Activated T-cell treated with anti-CD3 and anti-CD28 coated beads, Interleukin-2, amount 50 U/mL, for 4 hours (primary cell): ENCODE results near the gene CHMP4B. TPM values are rescaled to one million over a fixed set of nuclear protein-coding genes. Genes with fewer than 3 reads are reported as not detected.

ENCODE experiments used
- ATAC-seq, 2 donors: fragments of 200-7000 bp; cut with Tn5 transposase; one replicate each; pipeline ENCODE4 v1.10.0; 2021
- DNase-seq: peaks from one replicate; pipeline ENCODE4 v3.0.0-alpha.2; 2020
- H3K27me3 Mint-ChIP-seq: one replicate; pipeline ENCODE4 v1.8.0; 2021; ENCODE audit warnings: low read depth, mixed read lengths
- H3K36me3 Mint-ChIP-seq: one replicate; pipeline ENCODE4 v1.8.0; 2022; ENCODE audit warnings: mixed read lengths; ENCODE audit not compliant: insufficient read depth
- H3K4me1 Mint-ChIP-seq: one replicate; pipeline ENCODE4 v1.8.0; 2021; ENCODE audit warnings: low read depth, mixed read lengths
- H3K4me3 Mint-ChIP-seq: one replicate; pipeline ENCODE4 v1.8.0; 2021; ENCODE audit warnings: mild to moderate bottlenecking, moderate library complexity, mixed read lengths
- H3K9me3 Mint-ChIP-seq: one replicate; pipeline ENCODE4 v1.8.0; 2021; ENCODE audit warnings: mixed read lengths
- total RNA-seq, 3 donors: library from RNA; stranded (reverse); gene quantifications; one replicate each; pipeline ENCODE4 v1.2.1, GENCODE V29; 2021

Gene CHMP4B
- total RNA-seq, 3 donors from 2014 or later = 71.1 to 80.0 (median 71.7) TPM

GRCh38 chr20:33882481-33882880 is 71.3 kb downstream of the CHMP4B start:
- ATAC-seq (no peak), DNase-seq (no peak)
- peaks cover 9% of the 10 kb centered on the region for H3K9me3 Mint-ChIP-seq
- H3K36me3 Mint-ChIP-seq = no peaks in the 10 kb centered on the region
- no peak overlapping the region for H3K4me3 Mint-ChIP-seq
- peaks cover 3% of the 10 kb centered on the region for H3K4me1 Mint-ChIP-seq
- H3K27me3 Mint-ChIP-seq = no peaks in the 10 kb centered on the region

- H3K9me3 Mint-ChIP-seq = peaks cover 9% of the 10 kb centered on the region
- no peak overlapping the region for H3K4me3 Mint-ChIP-seq
- ATAC-seq (no peak), DNase-seq (no peak)
- H3K27me3 Mint-ChIP-seq = no peaks in the 10 kb centered on the region
- H3K4me1 Mint-ChIP-seq = peaks cover 3% of the 10 kb centered on the region
- H3K36me3 Mint-ChIP-seq = no peaks in the 10 kb centered on the region
Observed at GRCh38 chr20:33883164-33883563, 72.0 kb downstream of the CHMP4B start.

- H3K27me3 Mint-ChIP-seq = no peaks in the 10 kb centered on the region
Observed at GRCh38 chr20:33884633-33885032, 73.5 kb downstream of the CHMP4B start.

GRCh38 chr20:33889312-33889711 is 78.2 kb downstream of the CHMP4B start:
- Mint-ChIP-seq H3K4me1 (no peaks in the 10 kb centered on the region), H3K36me3 (peaks cover 4% of the 10 kb centered on the region), H3K9me3 (peaks cover 7% of the 10 kb centered on the region), H3K4me3 (no peak overlapping the region), H3K27me3 (no peaks in the 10 kb centered on the region)
- ATAC-seq = no peak
- no peak for DNase-seq

More at GRCh38 chr20:33884633-33885032, 73.5 kb downstream of the CHMP4B start:
- Mint-ChIP-seq H3K9me3 (peaks cover 4% of the 10 kb centered on the region), H3K4me3 (no peak overlapping the region), H3K4me1 (peaks cover 3% of the 10 kb centered on the region), H3K36me3 (no peaks in the 10 kb centered on the region)
- DNase-seq = no peak
- no peak for ATAC-seq

- Mint-ChIP-seq H3K36me3 (peaks cover 4% of the 10 kb centered on the region), H3K4me1 (no peaks in the 10 kb centered on the region), H3K9me3 (peaks cover 7% of the 10 kb centered on the region), H3K4me3 (no peak overlapping the region), H3K27me3 (peaks cover 2% of the 10 kb centered on the region)
- no peak for DNase-seq
- no peak for ATAC-seq
Observed at GRCh38 chr20:33890557-33890956, 79.4 kb downstream of the CHMP4B start.

- Mint-ChIP-seq H3K27me3 (peaks cover 10% of the 10 kb centered on the region), H3K4me3 (no peak overlapping the region), H3K4me1 (no peaks in the 10 kb centered on the region), H3K36me3 (peaks cover 4% of the 10 kb centered on the region), H3K9me3 (peaks cover 7% of the 10 kb centered on the region)
- DNase-seq = no peak
- no peak for ATAC-seq
Observed at GRCh38 chr20:33893314-33893713, 82.2 kb downstream of the CHMP4B start.

- DNase-seq (no peak), ATAC-seq (no peak)
- Mint-ChIP-seq H3K4me1 (no peaks in the 10 kb centered on the region), H3K4me3 (no peak overlapping the region), H3K27me3 (peaks cover 13% of the 10 kb centered on the region), H3K9me3 (peaks cover 7% of the 10 kb centered on the region), H3K36me3 (peaks cover 4% of the 10 kb centered on the region)
Observed at GRCh38 chr20:33894798-33895197, 83.7 kb downstream of the CHMP4B start.

GRCh38 chr20:33896509-33896908 is 85.4 kb downstream of the CHMP4B start:
- no peaks in the 10 kb centered on the region for H3K36me3 Mint-ChIP-seq
- H3K4me3 Mint-ChIP-seq = no peak overlapping the region
- H3K27me3 Mint-ChIP-seq = peaks cover 18% of the 10 kb centered on the region
- no peaks in the 10 kb centered on the region for H3K9me3 Mint-ChIP-seq
- DNase-seq (no peak), ATAC-seq (no peak)
- no peaks in the 10 kb centered on the region for H3K4me1 Mint-ChIP-seq

GRCh38 chr20:33897313-33897912 is 86.3 kb downstream of the CHMP4B start:
- no peaks in the 10 kb centered on the region for H3K9me3 Mint-ChIP-seq

GRCh38 chr20:33899106-33899505 is 88.0 kb downstream of the CHMP4B start:
- Mint-ChIP-seq H3K27me3 (peaks cover 18% of the 10 kb centered on the region), H3K36me3 (no peaks in the 10 kb centered on the region), H3K4me3 (no peak overlapping the region), H3K4me1 (no peaks in the 10 kb centered on the region), H3K9me3 (no peaks in the 10 kb centered on the region)
- DNase-seq (no peak), ATAC-seq (no peak)

More at GRCh38 chr20:33897313-33897912, 86.3 kb downstream of the CHMP4B start:
- H3K27me3 Mint-ChIP-seq = peaks cover 18% of the 10 kb centered on the region
- H3K4me1 Mint-ChIP-seq = no peaks in the 10 kb centered on the region
- no peak for ATAC-seq
- H3K4me3 Mint-ChIP-seq = no peak overlapping the region
- no peaks in the 10 kb centered on the region for H3K36me3 Mint-ChIP-seq
- no peak for DNase-seq

GRCh38 chr20:33900521-33901131 is 89.5 kb downstream of the CHMP4B start:
- H3K4me1 Mint-ChIP-seq = no peaks in the 10 kb centered on the region
- DNase-seq (no peak), ATAC-seq (no peak)
- H3K4me3 Mint-ChIP-seq = no peak overlapping the region
- H3K36me3 Mint-ChIP-seq = no peaks in the 10 kb centered on the region
- peaks cover 19% of the 10 kb centered on the region for H3K27me3 Mint-ChIP-seq
- no peaks in the 10 kb centered on the region for H3K9me3 Mint-ChIP-seq

- Mint-ChIP-seq H3K4me1 (no peaks in the 10 kb centered on the region), H3K9me3 (no peaks in the 10 kb centered on the region), H3K36me3 (no peaks in the 10 kb centered on the region), H3K27me3 (peaks cover 17% of the 10 kb centered on the region), H3K4me3 (no peak overlapping the region)
- ATAC-seq = no peak
- no peak for DNase-seq
Observed at GRCh38 chr20:33901132-33901523, 90.0 kb downstream of the CHMP4B start.

- no peaks in the 10 kb centered on the region for H3K9me3 Mint-ChIP-seq
- H3K27me3 Mint-ChIP-seq = peaks cover 13% of the 10 kb centered on the region
- no peak overlapping the region for H3K4me3 Mint-ChIP-seq
- no peaks in the 10 kb centered on the region for H3K4me1 Mint-ChIP-seq
- DNase-seq = no peak
- no peaks in the 10 kb centered on the region for H3K36me3 Mint-ChIP-seq
- no peak for ATAC-seq
Observed at GRCh38 chr20:33902011-33902410, 90.9 kb downstream of the CHMP4B start.
